ENCODE measurements around the gene ACAT2.

The ACAT2 gene

DNA sequence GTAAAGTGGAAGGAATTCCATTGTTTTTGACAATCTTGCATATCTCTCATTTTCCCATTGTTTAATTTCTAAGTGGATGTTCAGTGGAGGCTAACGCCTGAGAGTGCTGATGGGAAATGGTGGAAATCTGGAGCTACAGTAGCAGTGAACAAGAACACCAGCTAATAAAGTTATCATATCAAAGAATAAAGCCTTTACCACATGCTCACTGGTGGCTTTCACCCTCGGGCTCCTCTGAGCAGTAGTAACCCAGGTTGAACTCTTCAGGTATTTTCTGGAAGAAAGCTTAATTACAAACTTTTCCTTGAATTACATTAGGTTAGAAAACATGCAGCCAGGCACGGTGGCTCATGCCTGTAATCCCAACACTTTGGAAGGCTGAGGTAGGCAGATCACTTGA is 10.4 kb upstream of the ACAT2 start:
- H3K4me3 Mint-ChIP-seq: no peak overlapping the region
- peaks cover 15% of the 10 kb centered on the region for H3K4me1 Mint-ChIP-seq (ENCODE audit: low read depth)
- H3K27ac Mint-ChIP-seq: peak overlapping the region; percentile 63
- no peak for DNase-seq
- no peaks in the 10 kb centered on the region for H3K27me3 Mint-ChIP-seq
- no peaks in the 10 kb centered on the region for H3K9me3 Mint-ChIP-seq
- H3K36me3 Mint-ChIP-seq (ENCODE audit: low read depth): peaks cover 96% of the 10 kb centered on the region

DNA sequence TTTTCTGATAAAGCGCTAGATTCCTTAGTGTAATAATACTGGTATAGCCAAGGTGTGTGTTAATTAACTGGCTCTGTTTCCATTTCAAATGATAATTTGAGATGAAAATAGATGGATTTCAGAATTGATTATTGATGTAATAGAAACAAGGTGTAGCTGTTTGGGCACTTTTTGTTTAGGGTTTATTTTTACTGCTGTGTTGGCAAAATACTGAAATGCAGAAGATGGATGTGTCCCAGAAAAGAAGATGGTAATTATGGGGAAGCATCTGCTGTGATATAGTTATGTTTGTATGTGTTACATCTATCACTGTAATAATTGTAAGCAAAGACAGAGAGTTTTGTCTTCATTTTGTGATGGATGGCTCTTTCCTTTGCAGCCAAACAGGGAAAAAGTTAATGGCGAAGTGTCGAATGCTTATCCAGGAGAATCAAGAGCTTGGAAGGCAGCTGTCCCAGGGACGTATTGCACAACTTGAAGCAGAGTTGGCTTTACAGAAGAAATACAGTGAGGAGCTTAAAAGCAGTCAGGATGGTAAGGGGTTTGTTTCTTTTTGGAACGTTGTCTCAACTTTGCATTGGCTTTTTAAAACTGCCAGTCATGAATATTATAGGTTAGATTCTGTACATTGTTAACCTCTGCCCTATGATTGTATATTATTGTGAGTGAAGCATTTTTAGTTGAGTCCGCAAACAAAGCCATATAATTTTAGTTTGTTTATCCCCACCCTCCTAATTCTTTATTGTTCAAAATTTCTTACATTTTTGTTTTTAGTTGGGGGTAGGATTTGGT is 8.6 kb upstream of the ACAT2 start:
- DNase-seq: no peak
- no peaks in the 10 kb centered on the region for H3K9me3 Mint-ChIP-seq
- peak overlapping the region; percentile 78 for H3K27ac Mint-ChIP-seq
- H3K4me1 Mint-ChIP-seq (ENCODE audit: low read depth): peaks cover 16% of the 10 kb centered on the region
- peaks cover 97% of the 10 kb centered on the region for H3K36me3 Mint-ChIP-seq (ENCODE audit: low read depth)
- H3K4me3 Mint-ChIP-seq: no peak overlapping the region
- no peaks in the 10 kb centered on the region for H3K27me3 Mint-ChIP-seq

DNA sequence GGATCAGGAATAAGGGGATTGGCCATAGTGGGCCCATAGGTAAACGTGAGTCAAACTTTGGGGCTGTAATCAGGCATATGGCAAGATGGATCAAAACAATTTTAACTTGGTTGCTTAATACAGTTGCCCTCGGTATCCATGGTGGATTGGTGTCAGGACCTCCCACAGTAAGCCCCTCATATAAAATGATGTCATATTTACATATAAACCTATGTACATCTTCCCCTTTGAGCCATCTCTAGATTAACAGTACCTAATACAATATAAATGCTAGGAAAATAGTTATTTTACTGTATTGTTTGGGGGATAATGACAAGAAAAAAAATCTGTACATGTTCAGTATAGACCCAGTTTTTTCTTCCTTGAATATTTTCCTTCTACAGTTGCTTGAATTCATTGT is 7.4 kb upstream of the ACAT2 start:
- peak overlapping the region; percentile 58 for H3K27ac Mint-ChIP-seq
- no peak for DNase-seq
- H3K27me3 Mint-ChIP-seq: no peaks in the 10 kb centered on the region
- H3K9me3 Mint-ChIP-seq: no peaks in the 10 kb centered on the region
- H3K4me3 Mint-ChIP-seq: no peak overlapping the region
- H3K4me1 Mint-ChIP-seq (ENCODE audit: low read depth): peaks cover 20% of the 10 kb centered on the region
- peaks cover 92% of the 10 kb centered on the region for H3K36me3 Mint-ChIP-seq (ENCODE audit: low read depth)

DNA sequence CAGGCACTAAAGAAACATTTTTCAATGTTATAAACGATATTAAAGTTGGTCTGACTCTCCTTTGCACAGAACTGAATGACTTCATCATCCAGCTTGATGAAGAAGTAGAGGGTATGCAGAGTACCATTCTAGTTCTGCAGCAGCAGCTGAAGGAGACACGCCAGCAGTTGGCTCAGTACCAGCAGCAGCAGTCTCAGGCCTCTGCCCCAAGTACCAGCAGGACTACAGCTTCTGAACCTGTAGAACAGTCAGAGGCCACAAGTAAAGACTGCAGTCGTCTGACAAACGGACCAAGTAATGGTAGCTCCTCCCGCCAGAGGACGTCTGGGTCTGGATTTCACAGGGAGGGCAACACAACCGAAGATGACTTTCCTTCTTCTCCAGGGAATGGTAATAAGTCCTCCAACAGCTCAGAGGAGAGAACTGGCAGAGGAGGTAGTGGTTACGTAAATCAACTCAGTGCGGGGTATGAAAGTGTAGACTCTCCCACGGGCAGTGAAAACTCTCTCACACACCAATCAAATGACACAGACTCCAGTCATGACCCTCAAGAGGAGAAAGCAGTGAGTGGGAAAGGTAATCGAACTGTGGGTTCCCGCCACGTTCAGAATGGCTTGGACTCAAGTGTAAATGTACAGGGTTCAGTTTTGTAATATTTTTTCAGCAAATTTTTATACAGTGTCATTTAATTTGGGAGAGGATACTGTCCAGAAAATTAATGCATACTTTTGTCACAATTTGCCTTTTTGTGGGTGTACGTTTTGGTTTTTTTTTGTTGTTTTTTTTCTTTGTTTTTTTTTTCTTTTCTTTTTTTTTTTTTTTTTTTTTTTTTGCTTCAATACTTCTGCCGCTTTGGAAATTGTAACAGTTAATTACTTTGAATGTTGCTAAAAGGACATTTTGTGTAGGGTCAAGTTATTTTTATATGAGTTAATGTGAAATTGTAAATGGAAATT is 6.6 kb upstream of the ACAT2 start:
- Mint-ChIP-seq H3K27me3 (no peaks in the 10 kb centered on the region), H3K36me3 (ENCODE audit: low read depth) (peaks cover 90% of the 10 kb centered on the region), H3K4me3 (no peak overlapping the region), H3K9me3 (no peaks in the 10 kb centered on the region), H3K4me1 (ENCODE audit: low read depth) (peaks cover 25% of the 10 kb centered on the region), H3K27ac (peak overlapping the region; percentile 80)
- DNase-seq: no peak

DNA sequence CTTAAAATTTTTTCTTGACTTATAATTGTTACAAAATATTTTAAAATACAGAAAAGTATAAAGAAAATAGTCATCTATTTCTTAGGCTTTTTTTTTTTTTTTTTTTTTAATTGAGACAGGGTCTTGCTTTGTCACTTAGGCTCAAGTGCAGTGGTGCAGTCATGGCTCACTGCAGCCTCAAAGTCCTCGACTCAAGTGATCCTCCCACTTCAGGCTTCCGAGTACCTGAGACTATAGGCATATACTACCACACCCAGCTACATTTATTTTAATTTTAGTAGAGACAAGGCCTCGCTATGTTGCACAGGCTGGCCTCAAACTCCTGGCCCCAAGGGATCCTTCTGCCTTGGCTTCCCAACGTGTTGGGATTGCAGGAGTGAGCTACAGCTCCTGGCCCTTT is 5.3 kb upstream of the ACAT2 start:
- peak overlapping the region; percentile 50 for H3K27ac Mint-ChIP-seq
- no peaks in the 10 kb centered on the region for H3K9me3 Mint-ChIP-seq
- H3K4me1 Mint-ChIP-seq (ENCODE audit: low read depth): peaks cover 37% of the 10 kb centered on the region
- no peak for DNase-seq
- no peaks in the 10 kb centered on the region for H3K27me3 Mint-ChIP-seq
- peaks cover 90% of the 10 kb centered on the region for H3K36me3 Mint-ChIP-seq (ENCODE audit: low read depth)
- H3K4me3 Mint-ChIP-seq: no peak overlapping the region

DNA sequence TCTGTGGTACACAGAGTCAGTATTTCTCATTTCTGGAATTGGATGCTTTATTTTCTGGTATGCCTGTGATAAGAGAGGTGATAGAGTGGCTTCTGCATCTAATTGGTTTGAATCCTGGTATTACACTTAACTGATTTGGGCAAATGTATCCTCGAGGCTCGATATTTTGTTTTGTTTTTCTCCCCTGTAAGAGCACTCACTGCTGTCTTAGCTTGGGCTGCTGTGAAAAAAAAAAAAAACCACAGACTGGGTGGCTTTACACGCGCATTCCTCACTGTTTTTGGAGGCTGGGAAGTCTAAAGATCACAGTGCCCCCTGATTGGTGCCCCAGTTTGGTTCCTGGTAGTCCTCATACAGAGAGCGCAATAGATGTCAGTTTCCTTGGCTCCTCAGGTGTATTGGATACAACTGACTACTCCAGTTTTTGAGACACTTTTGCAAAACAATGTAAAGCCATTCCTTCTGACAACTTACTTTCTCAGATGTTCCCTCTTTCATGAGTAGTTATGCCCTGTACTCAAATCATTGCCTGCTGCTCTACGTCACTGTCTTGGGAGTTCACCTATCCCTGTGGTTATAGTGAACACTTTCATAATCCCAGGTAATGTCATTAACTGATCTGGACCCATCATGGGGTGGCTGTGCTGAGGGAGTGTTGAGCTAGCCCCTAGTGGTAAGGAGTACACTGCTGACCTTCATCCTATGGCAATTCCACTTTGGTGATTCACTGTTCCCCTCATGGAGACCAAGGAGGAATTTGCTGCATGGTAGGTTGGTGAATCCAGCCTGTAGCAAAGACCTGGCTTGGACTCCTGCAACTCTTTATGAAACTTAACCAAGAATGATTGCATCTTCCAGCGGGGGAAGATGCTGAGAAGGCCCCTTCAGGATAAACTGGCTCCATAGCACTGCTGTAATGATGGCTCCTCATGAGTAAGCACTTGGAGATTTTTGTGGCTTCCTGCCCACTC is 3.5 kb upstream of the ACAT2 start:
- no peak overlapping the region for H3K4me3 Mint-ChIP-seq
- H3K27ac Mint-ChIP-seq: peak overlapping the region; percentile 86
- no peak for DNase-seq
- peaks cover 40% of the 10 kb centered on the region for H3K4me1 Mint-ChIP-seq (ENCODE audit: low read depth)
- H3K9me3 Mint-ChIP-seq: no peaks in the 10 kb centered on the region
- H3K27me3 Mint-ChIP-seq: no peaks in the 10 kb centered on the region
- peaks cover 88% of the 10 kb centered on the region for H3K36me3 Mint-ChIP-seq (ENCODE audit: low read depth)

DNA sequence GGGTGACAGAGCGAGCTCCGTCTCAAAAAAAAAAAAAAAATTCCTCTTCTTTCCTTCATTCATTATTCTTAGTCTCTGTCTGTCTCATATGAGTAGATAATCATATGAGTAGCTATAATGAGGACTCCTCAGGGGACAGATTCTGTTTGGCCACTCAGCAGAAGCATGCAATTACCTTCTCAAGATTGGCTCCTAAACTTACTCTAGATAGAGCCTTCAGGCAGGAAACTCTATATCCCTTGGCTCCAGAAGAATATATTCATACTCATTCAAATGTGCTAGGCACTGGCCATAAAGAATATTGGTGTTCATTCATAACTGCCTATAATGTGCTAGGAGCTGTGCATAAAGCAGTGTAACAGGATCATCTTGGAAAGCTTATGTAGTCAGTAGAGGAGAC is 2.2 kb upstream of the ACAT2 start:
- H3K9me3 Mint-ChIP-seq: no peaks in the 10 kb centered on the region
- peaks cover 43% of the 10 kb centered on the region for H3K4me1 Mint-ChIP-seq (ENCODE audit: low read depth)
- H3K36me3 Mint-ChIP-seq (ENCODE audit: low read depth): peaks cover 86% of the 10 kb centered on the region
- peak overlapping the region; percentile 15 for H3K27ac Mint-ChIP-seq
- H3K27me3 Mint-ChIP-seq: no peaks in the 10 kb centered on the region
- H3K4me3 Mint-ChIP-seq: no peak overlapping the region
- DNase-seq: no peak

DNA sequence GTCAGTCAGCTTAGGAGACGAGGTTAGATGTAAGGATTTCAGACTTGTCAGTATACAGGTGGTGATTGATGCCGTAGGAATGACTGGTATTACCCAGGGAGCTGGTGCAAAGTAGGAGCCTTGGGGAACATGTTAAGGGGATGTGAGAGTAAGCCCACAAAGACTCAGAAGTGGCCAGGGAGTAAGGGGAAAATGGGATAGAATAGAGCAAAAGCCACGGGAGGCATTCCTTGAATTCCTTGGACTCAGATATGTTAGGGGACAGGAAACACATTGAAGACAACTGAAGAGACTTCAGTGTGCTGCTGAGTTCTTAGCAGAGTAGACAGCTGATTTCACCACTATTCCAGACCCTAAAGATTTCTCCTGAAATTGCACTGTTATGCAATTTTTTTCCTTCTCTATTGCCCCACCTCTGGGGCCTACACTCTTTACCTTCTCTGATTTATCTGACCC is 1.2 kb upstream of the ACAT2 start:
- Mint-ChIP-seq H3K4me1 (ENCODE audit: low read depth) (peaks cover 39% of the 10 kb centered on the region), H3K36me3 (ENCODE audit: low read depth) (peaks cover 85% of the 10 kb centered on the region), H3K27me3 (no peaks in the 10 kb centered on the region), H3K27ac (peak overlapping the region; percentile 99), H3K9me3 (no peaks in the 10 kb centered on the region), H3K4me3 (peak overlapping the region; percentile 96)
- no peak for DNase-seq

DNA sequence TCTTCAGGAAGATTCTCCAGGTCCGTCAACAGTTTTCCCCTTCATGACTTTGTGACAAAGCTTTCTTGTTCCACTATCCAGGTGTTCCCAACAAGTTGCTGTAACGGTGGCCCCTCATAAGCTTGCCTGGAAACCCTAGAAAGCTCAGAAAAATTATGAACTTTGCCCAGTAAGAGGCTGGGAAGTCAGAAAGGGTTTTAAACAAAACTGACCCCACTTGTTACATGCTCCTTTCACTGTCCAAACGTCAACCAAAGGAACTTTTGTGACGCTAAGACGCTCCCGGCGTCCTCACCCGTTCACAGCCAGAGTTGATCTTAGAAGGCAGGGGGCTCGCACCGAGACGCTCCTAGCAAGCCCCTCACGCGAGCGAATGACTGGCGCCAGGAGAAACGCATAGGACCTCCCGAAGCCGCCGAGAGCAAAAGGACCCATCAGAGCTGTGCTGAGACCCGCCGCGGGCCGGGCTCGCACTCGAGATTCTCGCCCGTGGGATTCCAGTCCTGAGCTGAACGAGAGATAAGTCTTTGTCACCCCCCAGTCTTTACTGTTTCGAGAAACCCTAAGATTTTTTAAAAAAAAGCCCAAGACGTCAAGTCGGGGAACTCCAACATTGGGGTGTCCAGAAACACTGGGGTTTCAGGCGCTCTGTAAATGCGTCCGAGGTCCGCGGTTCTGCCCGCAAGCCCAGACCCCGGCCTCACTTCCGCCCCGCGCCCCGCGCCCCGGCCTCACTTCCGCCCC is 544 bp upstream of the ACAT2 start:
- peak overlapping the region; percentile 99 for H3K27ac Mint-ChIP-seq
- peaks cover 41% of the 10 kb centered on the region for H3K4me1 Mint-ChIP-seq (ENCODE audit: low read depth)
- no peaks in the 10 kb centered on the region for H3K9me3 Mint-ChIP-seq
- DNase-seq: no peak
- peak overlapping the region; percentile 96 for H3K4me3 Mint-ChIP-seq
- peaks cover 85% of the 10 kb centered on the region for H3K36me3 Mint-ChIP-seq (ENCODE audit: low read depth)
- H3K27me3 Mint-ChIP-seq: no peaks in the 10 kb centered on the region

DNA sequence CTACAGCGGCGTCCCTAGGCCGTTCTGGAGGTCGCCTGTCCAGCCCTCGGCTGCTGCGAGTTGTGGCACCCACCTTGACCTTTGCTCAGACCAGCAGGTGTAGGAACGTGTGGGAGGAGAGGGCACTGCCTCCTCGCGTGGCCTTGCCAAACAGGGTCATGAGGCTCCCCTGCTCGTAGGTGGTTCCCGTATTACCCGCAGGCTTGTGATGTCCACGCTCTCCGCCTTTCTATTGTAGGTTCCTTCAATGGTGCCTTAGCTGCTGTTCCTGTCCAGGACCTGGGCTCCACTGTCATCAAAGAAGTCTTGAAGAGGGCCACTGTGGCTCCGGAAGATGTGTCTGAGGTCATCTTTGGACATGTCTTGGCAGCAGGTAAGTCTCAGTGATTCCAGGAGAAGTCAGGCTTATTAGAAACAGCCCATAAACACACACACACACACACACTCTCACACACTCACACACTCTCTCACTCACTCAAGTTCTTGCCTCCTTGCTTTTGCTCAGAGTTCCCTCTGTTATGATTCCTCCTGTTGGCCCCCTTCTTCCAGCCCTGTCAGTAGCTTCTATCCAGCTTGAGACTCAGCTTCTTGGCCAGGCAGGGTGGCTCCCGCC is 942 bp downstream of the ACAT2 start:
- H3K9me3 Mint-ChIP-seq: no peaks in the 10 kb centered on the region
- peaks cover 46% of the 10 kb centered on the region for H3K4me1 Mint-ChIP-seq (ENCODE audit: low read depth)
- DNase-seq: no peak
- H3K27ac Mint-ChIP-seq: peak overlapping the region; percentile 99
- H3K36me3 Mint-ChIP-seq (ENCODE audit: low read depth): peaks cover 86% of the 10 kb centered on the region
- no peaks in the 10 kb centered on the region for H3K27me3 Mint-ChIP-seq
- peak overlapping the region; percentile 96 for H3K4me3 Mint-ChIP-seq

DNA sequence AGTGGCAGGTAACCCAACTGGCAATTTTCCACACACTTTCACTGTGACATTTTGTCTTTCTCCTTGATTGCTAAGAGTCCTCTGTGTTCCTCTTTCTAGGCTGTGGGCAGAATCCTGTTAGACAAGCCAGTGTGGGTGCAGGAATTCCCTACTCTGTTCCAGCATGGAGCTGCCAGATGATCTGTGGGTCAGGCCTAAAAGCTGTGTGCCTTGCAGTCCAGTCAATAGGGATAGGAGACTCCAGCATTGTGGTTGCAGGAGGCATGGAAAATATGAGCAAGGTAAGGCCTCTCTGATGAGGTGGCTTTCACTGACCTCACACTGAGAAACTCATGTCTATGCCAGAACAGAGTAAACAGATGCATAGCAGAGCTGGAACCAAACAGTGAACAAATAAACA is 5.1 kb downstream of the ACAT2 start:
- Mint-ChIP-seq H3K36me3 (ENCODE audit: low read depth) (peaks cover 93% of the 10 kb centered on the region), H3K4me3 (no peak overlapping the region), H3K9me3 (peaks cover 5% of the 10 kb centered on the region), H3K27ac (peak overlapping the region; percentile 26), H3K27me3 (no peaks in the 10 kb centered on the region), H3K4me1 (ENCODE audit: low read depth) (peaks cover 31% of the 10 kb centered on the region)
- no peak for DNase-seq

DNA sequence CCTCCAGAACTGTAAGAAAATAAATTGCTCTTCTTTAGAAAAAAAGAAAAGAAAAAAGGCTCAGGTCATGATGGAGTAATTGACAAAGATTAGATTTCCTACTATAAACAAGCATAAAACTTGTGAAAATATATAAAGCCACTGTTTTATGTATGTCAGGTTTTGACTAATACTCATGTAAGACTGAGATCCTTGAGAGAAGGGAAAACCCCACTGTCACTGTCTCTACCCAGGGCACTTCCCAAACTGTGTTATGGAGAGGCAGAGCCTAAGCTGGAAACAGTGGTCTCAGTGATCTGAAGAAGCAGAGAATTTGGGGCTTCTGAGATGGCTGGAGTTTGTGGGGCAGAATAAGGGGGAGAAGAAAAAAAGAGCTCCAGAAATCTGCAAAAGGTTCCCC is 7.6 kb downstream of the ACAT2 start:
- peak overlapping the region; percentile 31 for H3K27ac Mint-ChIP-seq

DNA sequence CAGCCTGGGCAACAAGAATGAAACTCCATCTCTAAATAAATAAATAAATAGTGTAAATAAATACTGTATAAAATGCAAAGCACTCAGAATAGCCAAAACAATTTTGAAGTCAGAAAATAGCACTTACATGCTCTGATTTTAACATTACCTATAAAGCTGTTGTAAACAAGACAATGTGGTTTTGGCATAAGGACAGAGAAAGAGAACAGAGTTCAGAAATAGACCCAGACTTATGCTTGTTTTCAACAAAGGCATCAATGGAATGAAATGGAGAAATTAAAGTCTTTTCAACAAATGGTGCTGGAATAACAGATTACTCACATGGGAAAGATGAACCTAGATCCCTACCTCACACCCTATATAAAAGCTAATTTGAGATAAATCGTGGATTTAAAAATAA is 10.4 kb downstream of the ACAT2 start:
- no peaks in the 10 kb centered on the region for H3K27me3 Mint-ChIP-seq

More for the DNA sequence above, 7.6 kb downstream of the ACAT2 start:
- no peak overlapping the region for H3K4me3 Mint-ChIP-seq
- H3K36me3 Mint-ChIP-seq (ENCODE audit: low read depth): peaks cover 89% of the 10 kb centered on the region
- H3K4me1 Mint-ChIP-seq (ENCODE audit: low read depth): peaks cover 24% of the 10 kb centered on the region
- peaks cover 5% of the 10 kb centered on the region for H3K9me3 Mint-ChIP-seq
- DNase-seq: no peak
- H3K27me3 Mint-ChIP-seq: no peaks in the 10 kb centered on the region

More for the DNA sequence above, 10.4 kb downstream of the ACAT2 start:
- Mint-ChIP-seq H3K9me3 (peaks cover 5% of the 10 kb centered on the region), H3K36me3 (ENCODE audit: low read depth) (peaks cover 90% of the 10 kb centered on the region), H3K27ac (no peak overlapping the region), H3K4me1 (ENCODE audit: low read depth) (peaks cover 13% of the 10 kb centered on the region), H3K4me3 (no peak overlapping the region)
- DNase-seq: no peak

Data from activated T-cell treated with anti-CD3 and anti-CD28 coated beads, Interleukin-2, amount 50 U/mL, for 24 hours (primary cell).